GM23338 (cell line): ENCODE measurements around the gene AVPR2.

ENCODE experiments used
- CTCF ChIP-seq, 2 experiments: fragments of 200-600 bp in 1 of 2; sonication (generic) in 1 of 2; conservative IDR thresholded peaks; 2 replicates each; pipeline versions ENCODE4 v1.5.1 to v1.6.1; 2016 to 2017; ENCODE audit warnings: antibody characterized with exemption in 2 of 2, low read depth in 2 of 2, mild to moderate bottlenecking in 2 of 2, moderate library complexity in 1 of 2
- EZH2 ChIP-seq: fragments of 200-600 bp; sonication (generic); IDR thresholded peaks from one replicate; pipeline ENCODE4 v1.8.0; 2017; ENCODE audit warnings: antibody characterized with exemption, mild to moderate bottlenecking, low read depth; ENCODE audit not compliant: unreplicated experiment
- ZNF114 ChIP-seq: fragments of 250-450 bp; sonication (Bioruptor Pico); IDR thresholded peaks from 2 replicates; pipeline ENCODE4 v1.5.0; 2020; ENCODE audit warnings: mild to moderate bottlenecking, moderate library complexity

GRCh38 chrX:153882086-153882498 lies 22.4 kb upstream of the AVPR2 start:
- TF ChIP-seq ZNF114 (no peak), EZH2 (no peak), CTCF (conservative IDR thresholded peaks at IDR 0.05; ENCODE audit: low read depth in 2 of 2) (no peak)
